Fibroblast of lung (primary cell): Measurements from ENCODE around the gene CCL13. TPM values are rescaled to one million over a fixed set of nuclear protein-coding genes. Genes with fewer than 3 reads are reported as not detected.

Source experiments
- DNase-seq, 2 donors: peaks; one replicate each; pipeline versions ENCODE4 v3.0.0 to v3.0.0-alpha.2; 2010; ENCODE audit warnings: low read depth in 2 of 2
- H2AFZ ChIP-seq: 2 replicates; pipeline ENCODE4 v1.5.1; 2012; ENCODE audit warnings: low read length, control low read depth, inconsistent platforms
- H3K27ac ChIP-seq: 2 replicates; pipeline ENCODE4 v1.5.1; 2011; ENCODE audit warnings: low read length, control low read depth; ENCODE audit not compliant: insufficient read depth
- H3K27me3 ChIP-seq: 2 replicates; pipeline ENCODE4 v1.5.1; 2011; ENCODE audit warnings: mild to moderate bottlenecking, low read length; ENCODE audit not compliant: control insufficient read depth, insufficient read depth
- H3K36me3 ChIP-seq: 2 replicates; pipeline ENCODE4 v1.5.1; 2011; ENCODE audit warnings: low read length; ENCODE audit not compliant: control insufficient read depth, insufficient read depth
- H3K4me1 ChIP-seq: 2 replicates; pipeline ENCODE4 v1.5.1; 2011; ENCODE audit warnings: low read length; ENCODE audit not compliant: control insufficient read depth, insufficient read depth; ENCODE audit errors: extremely low read depth
- H3K4me2 ChIP-seq: 2 replicates; pipeline ENCODE4 v1.5.1; 2011; ENCODE audit warnings: low read length, control low read depth; ENCODE audit not compliant: insufficient read depth; ENCODE audit errors: extremely low read depth
- H3K4me3 ChIP-seq, 4 experiments: fragments of 200-600 bp in 1 of 4; sonication (generic) in 1 of 4; replicated peaks in 1 of 4; 2 replicates each; pipeline ENCODE4 v1.5.1; 2011 to 2016; ENCODE audit warnings: low read length in 4 of 4, low read depth in 3 of 4, mild to moderate bottlenecking in 3 of 4, control low read depth in 2 of 4, inconsistent platforms in 1 of 4, mixed read lengths in 1 of 4; ENCODE audit not compliant: insufficient read depth in 1 of 4; ENCODE audit errors: control extremely low read depth in 1 of 4
- H3K79me2 ChIP-seq: 2 replicates; pipeline ENCODE4 v1.5.1; 2012; ENCODE audit warnings: mild to moderate bottlenecking, low read length, inconsistent platforms; ENCODE audit not compliant: control insufficient read depth, insufficient read depth
- H3K9ac ChIP-seq: 2 replicates; pipeline ENCODE4 v1.5.1; 2011; ENCODE audit warnings: mild to moderate bottlenecking, low read length, control low read depth; ENCODE audit not compliant: insufficient read depth
- H3K9me3 ChIP-seq: 2 replicates; pipeline ENCODE4 v1.5.1; 2012; ENCODE audit warnings: low read depth, low read length; ENCODE audit not compliant: control insufficient read depth, insufficient read depth
- H4K20me1 ChIP-seq: 2 replicates; pipeline ENCODE4 v1.5.1; 2011; ENCODE audit warnings: low read length; ENCODE audit not compliant: control insufficient read depth, insufficient read depth; ENCODE audit errors: extremely low read depth
- EZH2 ChIP-seq: IDR thresholded peaks from 2 replicates; pipeline ENCODE4 v1.5.1; 2012; ENCODE audit warnings: low read length, control low read depth, mild to moderate bottlenecking; ENCODE audit errors: missing control alignments
- polyA plus RNA-seq, 2 donors: library from polyadenylated mRNA; depleted of rRNA in 1 of 2; stranded (reverse) in 1 of 2; unstranded in 1 of 2; fragments of >200 nt; gene quantifications; 2 replicates each; pipeline ENCODE4 v1.2.1, GENCODE V29; 2011 to 2012; ENCODE audit warnings: missing spikeins in 1 of 2
- total RNA-seq: library from RNA; depleted of rRNA; stranded (reverse); fragments of >200 nt; gene quantifications from 2 replicates; pipeline ENCODE4 v1.2.1, GENCODE V29; 2014
- TF ChIP-seq, protein P1 (sequence below), 2 donors: IDR thresholded peaks in 1 of 2; conservative IDR thresholded peaks in 1 of 2; 1 replicate in 1 of 2; 2 replicates in 1 of 2; pipeline ENCODE4 v1.5.1; 2011 to 2012; ENCODE audit warnings: low read length in 2 of 2, control low read depth in 1 of 2, inconsistent platforms in 1 of 2, low read depth in 1 of 2, mild to moderate bottlenecking in 1 of 2

CCL13 gene
- total and polyA plus RNA-seq, 2 donors (not counting 1 experiment from before 2014, with no cell fraction given): 1.7 TPM; not detected in 1

DNA sequence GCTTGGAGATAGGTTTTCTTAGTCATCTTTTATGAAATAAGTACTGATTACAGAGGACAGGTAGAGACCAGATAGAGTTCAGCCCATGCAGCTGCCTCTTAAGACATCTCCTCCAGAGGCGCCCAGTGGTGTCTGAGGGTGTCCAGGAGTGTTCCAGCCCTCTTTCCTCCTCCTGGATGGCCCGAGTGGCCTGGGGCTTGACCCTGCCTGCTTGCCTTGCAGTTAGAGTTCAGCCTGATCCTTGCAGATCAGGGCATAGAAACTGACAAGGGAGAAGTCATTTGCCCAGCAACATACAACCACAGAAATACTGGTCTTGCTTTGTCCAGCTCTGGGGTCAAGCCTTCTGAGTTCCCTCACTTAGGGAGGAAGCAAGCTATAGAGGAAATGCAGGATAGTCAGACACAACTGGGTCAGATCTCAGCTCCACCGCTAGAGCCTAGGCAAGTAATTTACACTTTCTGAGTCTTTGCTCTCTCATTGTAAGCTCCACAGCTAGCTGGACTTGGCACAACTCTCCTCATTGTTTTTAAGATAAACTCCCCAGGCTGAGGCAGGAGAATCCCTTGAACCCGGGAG lies 10.3 kb downstream of the CCL13 start:
- TF ChIP-seq, protein P1, sequence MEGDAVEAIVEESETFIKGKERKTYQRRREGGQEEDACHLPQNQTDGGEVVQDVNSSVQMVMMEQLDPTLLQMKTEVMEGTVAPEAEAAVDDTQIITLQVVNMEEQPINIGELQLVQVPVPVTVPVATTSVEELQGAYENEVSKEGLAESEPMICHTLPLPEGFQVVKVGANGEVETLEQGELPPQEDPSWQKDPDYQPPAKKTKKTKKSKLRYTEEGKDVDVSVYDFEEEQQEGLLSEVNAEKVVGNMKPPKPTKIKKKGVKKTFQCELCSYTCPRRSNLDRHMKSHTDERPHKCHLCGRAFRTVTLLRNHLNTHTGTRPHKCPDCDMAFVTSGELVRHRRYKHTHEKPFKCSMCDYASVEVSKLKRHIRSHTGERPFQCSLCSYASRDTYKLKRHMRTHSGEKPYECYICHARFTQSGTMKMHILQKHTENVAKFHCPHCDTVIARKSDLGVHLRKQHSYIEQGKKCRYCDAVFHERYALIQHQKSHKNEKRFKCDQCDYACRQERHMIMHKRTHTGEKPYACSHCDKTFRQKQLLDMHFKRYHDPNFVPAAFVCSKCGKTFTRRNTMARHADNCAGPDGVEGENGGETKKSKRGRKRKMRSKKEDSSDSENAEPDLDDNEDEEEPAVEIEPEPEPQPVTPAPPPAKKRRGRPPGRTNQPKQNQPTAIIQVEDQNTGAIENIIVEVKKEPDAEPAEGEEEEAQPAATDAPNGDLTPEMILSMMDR (conservative IDR thresholded peaks at IDR 0.05 in 1 of 2, IDR thresholded peaks at IDR 0.05 in 1 of 2; ENCODE audit: low read depth in 1 of 2, low read length in 2 of 2): no peak
- no peak for TF ChIP-seq EZH2
- peaks cover 5% of the 10 kb centered on the region for H3K27me3 ChIP-seq
- no peak overlapping the region for H3K4me2 ChIP-seq
- no peaks in the 10 kb centered on the region for H4K20me1 ChIP-seq
- no peaks in the 10 kb centered on the region for H3K9me3 ChIP-seq
- DNase-seq: no peak
- no peak overlapping the region for H3K9ac ChIP-seq
- no peaks in the 10 kb centered on the region for H3K4me1 ChIP-seq
- H3K79me2 ChIP-seq: no peaks in the 10 kb centered on the region
- no peaks in the 10 kb centered on the region for H3K36me3 ChIP-seq
- H3K4me3 ChIP-seq: no peak overlapping the region
- H2AFZ ChIP-seq: no peak overlapping the region
- H3K27ac ChIP-seq: no peak overlapping the region

DNA sequence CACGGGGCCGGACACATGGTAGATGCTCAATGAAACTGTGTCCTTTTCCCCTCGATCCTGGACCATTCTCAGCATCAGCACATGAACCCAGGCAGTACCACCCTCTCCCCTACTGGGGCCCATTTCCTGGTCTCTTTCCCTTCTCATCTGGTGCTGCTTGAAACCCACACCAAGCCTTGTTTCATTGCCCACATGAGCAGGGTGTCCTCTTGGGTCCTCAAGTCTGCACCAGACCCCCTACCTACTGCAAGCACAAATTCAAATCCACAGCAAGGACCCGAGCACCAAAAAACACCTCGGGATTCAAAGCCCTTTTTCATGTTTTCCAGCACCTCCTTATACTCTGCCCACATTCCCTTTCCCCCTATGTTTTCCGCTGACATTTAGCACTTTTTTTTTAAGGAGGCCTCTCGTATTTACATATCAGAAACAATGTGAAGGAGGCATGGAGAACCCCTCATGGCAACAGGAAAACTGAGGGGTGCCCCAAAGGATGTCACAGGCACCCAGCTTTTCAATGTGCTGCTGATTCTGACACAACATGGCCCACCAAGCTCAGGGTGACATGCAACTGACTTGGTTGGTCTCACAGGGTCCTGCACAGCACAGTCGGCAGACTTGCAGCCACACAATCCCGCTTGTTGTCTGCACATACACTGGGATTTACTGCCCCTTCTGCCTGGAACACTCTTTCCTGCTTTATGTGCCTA lies 11.4 kb downstream of the CCL13 start:
- H3K4me1 ChIP-seq: no peaks in the 10 kb centered on the region
- H3K4me3 ChIP-seq: no peak overlapping the region
- H2AFZ ChIP-seq: no peak overlapping the region
- TF ChIP-seq, protein P1 (conservative IDR thresholded peaks at IDR 0.05 in 1 of 2, IDR thresholded peaks at IDR 0.05 in 1 of 2; ENCODE audit: low read depth in 1 of 2, low read length in 2 of 2): no peak
- no peak for TF ChIP-seq EZH2
- H3K4me2 ChIP-seq: no peak overlapping the region
- H3K9me3 ChIP-seq: no peaks in the 10 kb centered on the region
- no peaks in the 10 kb centered on the region for H3K79me2 ChIP-seq
- H3K36me3 ChIP-seq: no peaks in the 10 kb centered on the region
- peaks cover 5% of the 10 kb centered on the region for H3K27me3 ChIP-seq
- no peaks in the 10 kb centered on the region for H4K20me1 ChIP-seq
- no peak overlapping the region for H3K9ac ChIP-seq
- no peak for DNase-seq
- H3K27ac ChIP-seq: no peak overlapping the region

DNA sequence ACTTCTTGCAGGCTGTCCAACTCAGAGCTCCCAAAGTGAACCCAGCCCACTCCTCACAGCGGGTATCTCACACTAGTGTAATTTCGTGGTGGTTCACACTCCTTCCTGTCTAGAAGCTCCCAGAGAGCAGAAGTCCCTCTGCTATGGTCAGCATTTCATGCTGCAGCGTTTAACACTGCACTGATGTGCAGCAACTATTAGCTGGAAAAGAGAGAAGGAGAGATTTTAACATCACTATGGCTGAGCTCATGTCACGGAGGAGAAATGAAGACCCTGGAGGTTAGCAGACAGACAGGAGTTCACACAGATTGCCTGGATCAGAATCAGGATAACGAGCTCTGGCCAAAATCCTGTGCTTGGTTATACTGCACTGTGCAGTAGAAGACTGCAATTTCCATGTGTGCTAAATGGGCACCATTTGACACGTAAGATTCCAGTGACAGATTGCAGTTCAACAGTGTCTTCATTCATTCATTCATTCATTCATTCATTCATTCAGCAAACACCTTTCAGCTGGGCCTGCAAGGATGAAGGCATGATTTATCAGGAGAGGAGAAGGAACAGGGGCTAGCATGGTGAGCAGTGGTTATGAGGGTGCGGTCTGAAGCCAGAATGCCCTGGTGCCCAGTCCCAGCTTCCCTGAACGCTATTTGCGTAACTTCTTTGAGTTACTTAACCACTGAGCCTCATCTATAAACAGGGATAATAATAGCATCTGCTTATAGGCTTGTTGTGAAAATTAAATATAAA lies 12.1 kb downstream of the CCL13 start:
- H3K27ac ChIP-seq: no peak overlapping the region
- H3K4me1 ChIP-seq: no peaks in the 10 kb centered on the region
- no peak for DNase-seq
- H3K9ac ChIP-seq: no peak overlapping the region
- no peaks in the 10 kb centered on the region for H3K9me3 ChIP-seq
- no peak overlapping the region for H2AFZ ChIP-seq
- no peaks in the 10 kb centered on the region for H3K36me3 ChIP-seq
- H4K20me1 ChIP-seq: no peaks in the 10 kb centered on the region
- no peaks in the 10 kb centered on the region for H3K79me2 ChIP-seq
- peaks cover 5% of the 10 kb centered on the region for H3K27me3 ChIP-seq
- no peak overlapping the region for H3K4me2 ChIP-seq
- TF ChIP-seq, protein P1 (conservative IDR thresholded peaks at IDR 0.05 in 1 of 2, IDR thresholded peaks at IDR 0.05 in 1 of 2; ENCODE audit: low read depth in 1 of 2, low read length in 2 of 2): no peak
- TF ChIP-seq EZH2: no peak
- H3K4me3 ChIP-seq: no peak overlapping the region
